ENCODE results near the gene IRF2BPL.

Gene IRF2BPL

GRCh38 chr14:77053046-77053841 lies 24.7 kb upstream of the IRF2BPL start:
- no peak for DNase-seq

- DNase-seq, result no peak
Observed at GRCh38 chr14:77052281-77053044, 24.0 kb upstream of the IRF2BPL start.

GRCh38 chr14:77051116-77051515 lies 22.6 kb upstream of the IRF2BPL start:
- DNase-seq, result no peak

- DNase-seq, result no peak
Observed at GRCh38 chr14:77046721-77047120, 18.2 kb upstream of the IRF2BPL start.

GRCh38 chr14:77045238-77046162 lies 17.0 kb upstream of the IRF2BPL start:
- no peak for DNase-seq

GRCh38 chr14:77044783-77045237 lies 16.3 kb upstream of the IRF2BPL start:
- no peak for DNase-seq

GRCh38 chr14:77043984-77044485 lies 15.5 kb upstream of the IRF2BPL start:
- DNase-seq, result no peak

GRCh38 chr14:77043177-77043983 lies 14.9 kb upstream of the IRF2BPL start:
- DNase-seq, result no peak

- no peak for DNase-seq
Observed at GRCh38 chr14:77041881-77042545, 13.5 kb upstream of the IRF2BPL start.

GRCh38 chr14:77040741-77041653 lies 12.5 kb upstream of the IRF2BPL start:
- peak; percentile 45 for DNase-seq

- peak; percentile 98 for DNase-seq
Observed at GRCh38 chr14:77040059-77040740, 11.7 kb upstream of the IRF2BPL start.

- no peak for DNase-seq
Observed at GRCh38 chr14:77039285-77040058, 11.0 kb upstream of the IRF2BPL start.

GRCh38 chr14:77037938-77038568 lies 9.5 kb upstream of the IRF2BPL start:
- DNase-seq, result no peak

GRCh38 chr14:77037215-77037937 lies 8.9 kb upstream of the IRF2BPL start:
- DNase-seq, result no peak

GRCh38 chr14:77036484-77037214 lies 8.1 kb upstream of the IRF2BPL start:
- no peak for DNase-seq

GRCh38 chr14:77035267-77035666 lies 6.8 kb upstream of the IRF2BPL start:
- no peak for DNase-seq

All from NCI-H1048 (cell line).